ENCODE measurements around the gene ZNF337.
"Not testable (repeated sequence)": the region's sequence is repeated elsewhere in the genome, so short reads cannot be mapped to it uniquely, and the experiment has no call there.

ZNF337 gene

DNA sequence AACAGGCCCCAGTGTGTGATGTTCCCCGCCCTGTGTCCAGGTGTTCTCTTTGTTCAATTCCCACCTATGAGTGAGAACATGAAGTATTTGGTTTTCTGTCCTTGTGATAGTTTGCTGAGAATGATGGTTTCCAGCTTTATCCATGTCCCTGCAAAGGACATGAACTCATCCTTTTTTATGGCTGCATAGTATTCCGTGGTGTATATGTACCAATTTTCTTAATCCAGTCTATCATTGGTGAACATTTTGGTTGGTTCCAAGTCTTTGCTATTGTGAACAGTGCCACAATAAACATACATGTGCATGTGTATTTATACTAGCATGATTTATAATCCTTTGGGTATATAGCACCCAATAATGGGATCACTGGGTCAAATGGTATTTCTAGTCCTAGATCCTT lies 66.0 kb downstream of the ZNF337 start:
- DNase-seq (ENCODE audit: low read depth in 2 of 2) = not testable (repeated sequence)

DNA sequence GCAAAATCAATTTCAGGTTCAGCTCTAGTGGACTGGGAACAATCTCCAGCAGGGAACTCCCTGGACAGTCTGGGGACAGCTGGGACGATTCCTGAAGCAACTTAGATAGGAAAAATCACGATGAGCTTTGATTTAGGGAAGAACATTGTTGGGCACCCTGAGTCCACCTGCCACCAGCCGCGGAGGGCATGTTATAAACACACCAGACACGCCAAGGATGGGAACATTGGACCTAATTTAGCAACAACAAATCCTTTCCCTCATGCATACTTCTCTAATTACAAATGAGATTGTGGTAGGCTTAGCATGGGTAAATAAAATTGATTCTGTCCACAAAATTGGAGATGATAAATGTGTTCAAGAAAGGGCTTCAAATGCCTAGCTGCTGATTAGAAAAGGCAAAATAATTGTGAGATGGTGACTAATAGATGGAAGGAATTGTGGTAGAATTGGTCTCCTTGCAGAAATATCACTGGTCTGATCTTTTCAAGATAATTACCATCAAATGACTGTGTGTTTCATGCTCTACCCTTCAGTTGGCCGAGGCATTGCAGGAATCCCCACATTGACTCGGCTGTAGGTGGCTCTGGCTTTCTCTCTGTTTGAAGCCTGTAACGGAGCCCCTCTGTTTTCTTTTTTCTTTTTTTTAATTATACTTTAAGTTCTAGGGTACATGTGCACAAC lies 66.7 kb downstream of the ZNF337 start:
- DNase-seq (ENCODE audit: low read depth in 2 of 2) = no peak

DNA sequence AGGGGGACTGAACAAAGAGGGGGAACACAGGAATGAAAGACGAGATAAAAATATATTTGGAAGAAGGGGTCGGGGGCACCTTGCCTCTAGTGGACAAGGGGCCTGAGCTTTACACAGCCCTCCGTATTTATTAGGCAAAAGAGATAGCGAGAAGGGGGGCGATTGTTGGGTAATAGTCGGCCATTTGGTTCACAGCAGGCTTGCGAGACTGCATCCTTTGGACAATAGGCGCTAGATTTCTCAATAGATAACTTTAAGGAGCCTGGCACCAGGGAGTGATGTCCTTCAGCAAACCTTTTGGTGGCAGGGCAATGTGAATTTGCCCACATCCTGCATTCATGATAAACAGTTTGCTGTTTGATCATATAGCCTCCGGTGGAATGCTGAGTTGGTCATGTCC lies 69.9 kb downstream of the ZNF337 start:
- DNase-seq (ENCODE audit: low read depth in 2 of 2) = no peak

DNA sequence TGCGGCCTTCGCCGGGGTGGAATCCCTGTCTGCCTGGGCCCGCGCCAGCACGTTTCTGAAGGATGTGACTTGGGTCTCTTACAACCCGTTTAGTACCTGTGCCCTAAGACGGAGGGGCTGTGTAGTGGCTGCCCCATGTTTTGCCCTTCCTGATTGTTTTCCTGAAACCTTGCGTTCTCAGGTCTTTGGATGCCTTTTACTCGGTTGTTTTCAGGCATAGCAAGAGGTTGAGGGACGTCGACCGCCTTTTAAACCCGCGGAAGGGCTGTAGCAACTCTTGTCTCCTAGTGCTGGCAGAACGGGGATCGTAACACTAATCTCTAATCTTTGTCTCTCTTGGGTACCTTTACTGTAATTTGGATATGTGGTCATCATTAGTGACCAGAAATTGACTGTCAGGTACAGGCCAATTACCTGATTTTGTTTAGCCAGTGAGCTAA lies 72.1 kb downstream of the ZNF337 start:
- no peak for DNase-seq (ENCODE audit: low read depth in 2 of 2)
